HG03025 (cell line): ENCODE measurements around the gene F8.
"Not testable (repeated sequence)": the region's sequence is repeated elsewhere in the genome, so short reads cannot be mapped to it uniquely, and the experiment has no call there.

Source experiments
- ATAC-seq: cut with Tn5 transposase; IDR thresholded peaks from one replicate; pipeline ENCODE4 v1.9.1; 2021; ENCODE audit warnings: mild to moderate bottlenecking, moderate library complexity; ENCODE audit not compliant: unreplicated experiment, low FRiP score

The F8 gene

DNA sequence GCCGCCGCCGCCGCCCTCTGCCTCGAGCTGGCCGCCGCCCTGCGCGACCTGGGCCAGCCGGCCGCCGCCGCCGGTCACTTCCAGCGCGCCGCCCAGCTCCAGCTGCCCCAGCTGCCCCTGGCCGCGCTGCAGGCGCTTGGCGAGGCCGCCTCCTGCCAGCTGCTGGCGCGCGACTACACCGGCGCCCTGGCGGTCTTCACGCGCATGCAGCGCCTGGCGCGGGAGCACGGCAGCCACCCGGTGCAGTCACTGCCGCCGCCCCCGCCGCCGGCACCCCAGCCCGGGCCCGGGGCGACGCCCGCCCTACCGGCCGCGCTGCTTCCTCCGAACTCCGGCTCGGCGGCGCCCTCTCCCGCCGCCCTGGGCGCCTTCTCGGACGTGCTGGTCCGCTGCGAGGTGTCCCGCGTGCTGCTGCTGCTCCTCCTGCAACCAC is 135.7 kb downstream of the F8 start:
- peak; percentile 34 for ATAC-seq

- peak; percentile 54 for ATAC-seq
These were observed 136.3 kb downstream of the F8 start, which contains the start of gene F8A1 for GRCh38 chrX:154886069-154886788. Gene F8A1, plus strand, starts transcription at chrX:154886355. Its CDS starts 20 bp downstream, at chrX:154886375.

- ATAC-seq = not testable (repeated sequence)
These were observed 137.0 kb downstream of the F8 start for GRCh38 chrX:154885549-154885948.

DNA sequence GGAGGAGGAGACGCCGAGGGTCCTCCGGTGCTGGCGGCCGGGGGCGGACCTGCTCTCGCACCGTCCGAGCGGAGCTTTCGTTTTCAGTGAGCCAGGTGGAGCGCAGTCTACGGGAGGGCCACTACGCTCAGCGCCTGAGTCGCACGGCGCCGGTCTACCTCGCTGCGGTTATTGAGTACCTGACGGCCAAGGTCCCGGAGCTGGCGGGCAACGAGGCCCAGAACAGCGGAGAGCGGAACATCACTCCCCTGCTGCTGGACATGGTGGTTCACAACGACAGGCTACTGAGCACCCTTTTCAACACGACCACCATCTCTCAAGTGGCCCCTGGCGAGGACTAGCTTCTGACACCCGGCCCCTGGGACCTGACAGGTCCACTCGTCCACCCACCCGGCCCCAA is 137.5 kb downstream of the F8 start:
- not testable (repeated sequence) for ATAC-seq

- not testable (repeated sequence) for ATAC-seq
These were observed 138.5 kb downstream of the F8 start for GRCh38 chrX:154884069-154884468.

DNA sequence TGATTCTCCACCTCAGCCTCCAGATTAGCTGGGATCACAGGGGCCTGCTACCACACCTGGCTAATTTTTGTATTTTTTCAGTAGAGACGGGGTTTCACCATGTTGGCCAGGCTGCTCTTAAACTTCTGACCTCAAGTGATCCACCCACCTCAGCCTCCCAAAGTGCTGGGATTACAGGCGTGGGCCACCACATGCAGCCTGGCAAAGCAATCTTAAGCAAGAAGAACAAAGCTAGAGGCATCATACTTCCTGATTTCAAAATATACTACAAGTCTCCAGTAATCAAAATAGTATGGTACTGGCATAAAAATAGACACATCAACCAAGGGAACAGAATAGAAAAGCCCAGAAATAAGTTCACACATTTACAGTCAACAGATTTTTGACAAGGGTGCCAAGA is 149.2 kb downstream of the F8 start:
- ATAC-seq = no peak

- not testable (repeated sequence) for ATAC-seq
These were observed 154.0 kb downstream of the F8 start for GRCh38 chrX:154868522-154868921.

DNA sequence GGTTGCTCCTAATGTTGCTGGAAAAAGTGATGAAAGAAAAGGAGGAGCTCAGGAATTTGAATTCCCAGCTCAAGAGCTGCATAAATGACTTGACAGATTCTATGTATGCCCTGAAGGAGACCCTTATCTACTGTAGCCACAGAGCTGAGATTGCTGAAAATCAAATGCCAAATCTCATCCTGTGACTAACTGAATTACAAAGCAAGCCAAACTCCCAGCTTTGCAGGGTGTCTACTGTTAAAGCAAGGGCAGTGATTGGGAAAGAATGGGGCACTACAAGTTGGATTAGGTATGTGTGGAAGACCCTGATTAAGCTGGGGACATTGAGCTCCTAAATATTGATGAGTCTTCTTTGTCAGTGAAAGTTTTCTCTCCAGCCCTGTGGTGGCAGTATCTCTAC is 167.3 kb downstream of the F8 start:
- no peak for ATAC-seq

DNA sequence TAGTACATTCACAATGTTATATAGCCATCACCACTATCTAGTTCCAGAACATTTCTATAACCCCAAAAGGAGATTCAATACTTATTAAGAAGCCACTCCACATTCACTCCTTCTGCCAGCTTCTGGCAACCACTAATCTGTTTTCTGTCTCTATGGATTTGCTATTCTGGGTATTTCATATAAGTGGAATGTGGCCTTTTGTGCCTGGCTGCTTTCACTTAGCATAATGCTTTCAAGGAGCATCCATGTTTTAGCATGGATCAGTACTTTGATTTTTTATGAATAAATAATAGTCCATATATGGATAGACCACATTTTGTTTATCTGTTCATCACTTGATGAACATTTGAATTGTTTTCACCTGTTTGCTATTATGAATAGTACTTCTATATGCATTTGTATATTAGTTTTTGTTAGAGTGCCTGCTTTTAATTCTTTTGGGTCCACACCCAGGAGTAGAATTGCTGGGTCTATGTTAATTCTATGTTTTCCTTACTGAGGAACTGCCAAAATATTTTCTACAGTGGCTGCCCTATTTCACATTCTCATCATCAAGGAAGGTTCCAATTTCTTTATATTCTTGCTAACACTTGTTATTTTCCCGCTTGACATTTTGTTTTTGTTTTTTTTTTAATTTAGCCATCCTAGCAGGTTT is 171.4 kb downstream of the F8 start:
- no peak for ATAC-seq

DNA sequence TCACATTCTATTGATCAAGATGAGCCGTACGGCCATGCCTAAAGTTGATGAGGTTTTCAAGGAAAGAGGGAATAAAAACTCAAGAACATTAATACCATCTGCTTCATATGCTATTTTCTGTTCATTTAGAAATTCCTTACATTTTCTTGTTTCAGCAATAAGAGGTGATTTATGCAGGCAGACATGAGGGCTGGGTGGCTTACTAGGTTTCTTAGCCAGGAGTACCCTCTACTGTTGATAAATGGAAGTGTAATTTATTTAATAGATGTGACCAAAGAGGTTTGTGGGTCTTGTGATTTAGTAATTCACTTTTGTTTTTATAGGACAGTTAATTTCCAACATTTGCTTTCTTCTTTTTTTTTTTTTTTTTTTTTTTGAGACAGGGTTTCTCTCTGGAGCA is 181.7 kb downstream of the F8 start:
- no peak for ATAC-seq

DNA sequence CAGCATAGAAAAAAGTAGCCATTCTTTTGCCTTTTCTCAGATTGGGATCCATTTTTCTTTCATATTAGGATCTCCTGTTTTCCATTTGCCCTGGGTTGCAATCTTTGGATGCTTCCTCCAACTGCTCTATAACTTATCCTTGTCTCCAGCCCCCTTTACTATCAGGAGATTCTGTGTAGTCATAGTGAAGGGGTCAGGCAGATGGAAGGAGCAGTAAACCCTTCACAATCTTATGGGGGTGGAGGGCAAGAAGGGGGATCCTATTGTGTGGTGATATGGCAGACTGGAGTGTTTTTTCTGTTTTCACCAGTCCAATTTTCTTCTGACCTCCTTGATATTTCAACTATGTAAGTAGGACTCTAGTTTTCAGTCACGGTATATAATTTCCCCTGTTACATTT is 186.4 kb downstream of the F8 start:
- no peak for ATAC-seq

- ATAC-seq = no peak
These were observed 188.0 kb downstream of the F8 start, which contains the start of gene SMIM9 for GRCh38 chrX:154834562-154834961. Gene SMIM9, minus strand, starts transcription at chrX:154834662. Its CDS starts 3,806 bp downstream, at chrX:154830856.

- ATAC-seq = no peak
These were observed 188.7 kb downstream of the F8 start for GRCh38 chrX:154833746-154834274.

DNA sequence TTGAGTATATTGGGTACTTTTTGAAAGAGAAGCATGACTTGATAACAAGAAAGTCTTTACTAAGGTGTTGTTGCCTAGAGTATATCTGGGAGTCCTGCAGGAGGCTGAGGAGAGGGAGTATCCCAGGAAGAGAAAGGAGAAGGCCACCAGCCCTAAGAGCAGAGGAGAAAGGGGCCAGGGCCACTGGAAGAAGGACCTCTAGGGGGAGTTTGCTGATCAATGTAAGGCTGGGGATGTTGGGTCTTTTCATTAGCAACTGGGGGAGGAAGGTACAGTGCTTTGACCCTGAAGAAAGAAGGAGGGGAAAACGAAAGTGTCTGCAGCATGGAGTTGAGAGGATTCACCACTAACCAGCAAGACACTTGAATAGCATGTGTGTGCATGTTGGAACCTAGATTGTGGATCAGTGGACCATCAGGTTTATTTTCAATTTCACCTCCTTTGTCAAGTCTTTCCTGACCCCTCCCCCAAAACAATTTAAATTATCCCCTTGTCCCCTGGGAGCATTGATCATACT is 192.5 kb downstream of the F8 start:
- ATAC-seq = no peak

- no peak for ATAC-seq
These were observed 193.4 kb downstream of the F8 start for GRCh38 chrX:154829134-154829533.

- ATAC-seq = no peak
These were observed 194.5 kb downstream of the F8 start for GRCh38 chrX:154828016-154828408.

- peak; percentile 83 for ATAC-seq
These were observed 195.1 kb downstream of the F8 start for GRCh38 chrX:154827194-154828015.

- not testable (repeated sequence) for ATAC-seq
These were observed 196.9 kb downstream of the F8 start for GRCh38 chrX:154825586-154825985.

GRCh38 chrX:154824638-154825037 is 197.9 kb downstream of the F8 start:
- no peak for ATAC-seq

GRCh38 chrX:154822029-154822428 is 200.5 kb downstream of the F8 start:
- ATAC-seq = no peak

- ATAC-seq = no peak
These were observed 201.0 kb downstream of the F8 start for GRCh38 chrX:154821523-154821922.
